ENCODE measurements around the gene MORN1. TPM values are rescaled to one million over a fixed set of nuclear protein-coding genes. Genes with fewer than 3 reads are reported as not detected.

Gene MORN1
- total and polyA plus RNA-seq, 4 donors = 5.2 to 23.9 (median 13.9) TPM

- no peak for DNase-seq
- WGBS, 2 donors = 70 to 78% methylated on average over 11 of the region's 11 CpGs
Observed at GRCh38 chr1:2360588-2361364, 30.6 kb downstream of the MORN1 start.

GRCh38 chr1:2358651-2359640 is 32.4 kb downstream of the MORN1 start:
- no peak overlapping the region for H3K27ac ChIP-seq (ENCODE audit: low read depth in 1 of 2, low read length in 1 of 2)
- ATAC-seq (ENCODE audit: insufficient read depth, low FRiP score) (no peak), DNase-seq (no peak)
- no peaks in the 10 kb centered on the region for H3K27me3 ChIP-seq (ENCODE audit: control insufficient read depth in 3 of 3, insufficient read depth in 3 of 3, low read length in 2 of 3)
- TF ChIP-seq, protein P1, sequence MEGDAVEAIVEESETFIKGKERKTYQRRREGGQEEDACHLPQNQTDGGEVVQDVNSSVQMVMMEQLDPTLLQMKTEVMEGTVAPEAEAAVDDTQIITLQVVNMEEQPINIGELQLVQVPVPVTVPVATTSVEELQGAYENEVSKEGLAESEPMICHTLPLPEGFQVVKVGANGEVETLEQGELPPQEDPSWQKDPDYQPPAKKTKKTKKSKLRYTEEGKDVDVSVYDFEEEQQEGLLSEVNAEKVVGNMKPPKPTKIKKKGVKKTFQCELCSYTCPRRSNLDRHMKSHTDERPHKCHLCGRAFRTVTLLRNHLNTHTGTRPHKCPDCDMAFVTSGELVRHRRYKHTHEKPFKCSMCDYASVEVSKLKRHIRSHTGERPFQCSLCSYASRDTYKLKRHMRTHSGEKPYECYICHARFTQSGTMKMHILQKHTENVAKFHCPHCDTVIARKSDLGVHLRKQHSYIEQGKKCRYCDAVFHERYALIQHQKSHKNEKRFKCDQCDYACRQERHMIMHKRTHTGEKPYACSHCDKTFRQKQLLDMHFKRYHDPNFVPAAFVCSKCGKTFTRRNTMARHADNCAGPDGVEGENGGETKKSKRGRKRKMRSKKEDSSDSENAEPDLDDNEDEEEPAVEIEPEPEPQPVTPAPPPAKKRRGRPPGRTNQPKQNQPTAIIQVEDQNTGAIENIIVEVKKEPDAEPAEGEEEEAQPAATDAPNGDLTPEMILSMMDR (IDR thresholded peaks at IDR 0.05; ENCODE audit: control extremely low read depth, extremely low read depth) = no peak
- H3K9ac ChIP-seq (ENCODE audit: insufficient read depth in 1 of 2, low read length in 2 of 2) = no peak overlapping the region
- H3K36me3 ChIP-seq (ENCODE audit: control insufficient read depth in 4 of 4, insufficient read depth in 4 of 4, low read length in 4 of 4) = peaks cover 0 to 2% (median 0%) of the 10 kb centered on the region in 4 donors
- H3K9me3 ChIP-seq (ENCODE audit: control insufficient read depth in 4 of 4, insufficient read depth in 3 of 4, low read length in 3 of 4) = no peaks in the 10 kb centered on the region
- 87% methylated on average over 23 to 24 of the region's 24 CpGs for WGBS, 2 donors
- no peak overlapping the region for H3K4me3 ChIP-seq
- peaks cover 0 to under 1% (median 0%) of the 10 kb centered on the region in 5 donors for H3K4me1 ChIP-seq (ENCODE audit: control insufficient read depth in 5 of 5, insufficient read depth in 5 of 5, low read length in 5 of 5)

More at GRCh38 chr1:2360588-2361364, 30.6 kb downstream of the MORN1 start:
- Histone ChIP-seq H3K4me3 (no peak overlapping the region), H3K27me3 (ENCODE audit: control insufficient read depth in 3 of 3, insufficient read depth in 3 of 3, low read length in 2 of 3) (no peaks in the 10 kb centered on the region), H3K36me3 (ENCODE audit: control insufficient read depth in 4 of 4, insufficient read depth in 4 of 4, low read length in 4 of 4) (peaks cover 0 to 2% (median 0%) of the 10 kb centered on the region in 4 donors), H3K9me3 (ENCODE audit: control insufficient read depth in 4 of 4, insufficient read depth in 3 of 4, low read length in 3 of 4) (no peaks in the 10 kb centered on the region), H3K4me1 (ENCODE audit: control insufficient read depth in 5 of 5, insufficient read depth in 5 of 5, low read length in 5 of 5) (no peaks in the 10 kb centered on the region), H3K27ac (ENCODE audit: low read depth in 1 of 2, low read length in 1 of 2) (no peak overlapping the region), H3K9ac (ENCODE audit: insufficient read depth in 1 of 2, low read length in 2 of 2) (no peak overlapping the region)
- TF ChIP-seq, protein P1 (IDR thresholded peaks at IDR 0.05; ENCODE audit: control extremely low read depth, extremely low read depth) = no peak
- no peak for ATAC-seq (ENCODE audit: insufficient read depth, low FRiP score)

DNA sequence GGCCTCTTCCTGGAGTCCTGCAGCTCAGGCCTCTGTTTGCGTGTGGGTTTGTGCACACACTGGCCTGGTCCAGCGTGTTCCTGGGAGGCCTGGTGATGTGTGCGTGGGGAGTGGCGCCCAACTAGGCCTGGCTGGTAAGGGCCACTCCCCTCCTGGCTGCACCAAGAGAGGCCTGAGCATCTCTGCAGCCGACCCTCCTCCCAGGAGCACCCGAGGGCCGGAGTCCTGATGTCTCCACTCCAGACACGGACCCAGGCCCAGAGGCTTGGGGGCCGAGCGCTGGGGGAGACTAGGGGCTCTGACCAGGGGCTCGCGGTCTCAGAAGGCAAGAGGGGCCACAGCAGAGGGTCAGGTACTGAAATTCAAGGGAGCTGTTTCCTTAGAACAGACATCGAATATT is 33.3 kb downstream of the MORN1 start:
- H3K4me3 ChIP-seq = no peak overlapping the region
- H3K4me1 ChIP-seq (ENCODE audit: control insufficient read depth in 5 of 5, insufficient read depth in 5 of 5, low read length in 5 of 5) = peaks cover 0 to 7% (median 0%) of the 10 kb centered on the region in 5 donors
- 91 to 92% methylated on average over 13 of the region's 13 CpGs for WGBS, 2 donors
- H3K27ac ChIP-seq (ENCODE audit: low read depth in 1 of 2, low read length in 1 of 2) = no peak overlapping the region
- ATAC-seq (ENCODE audit: insufficient read depth, low FRiP score) = no peak
- no peak overlapping the region for H3K9ac ChIP-seq (ENCODE audit: insufficient read depth in 1 of 2, low read length in 2 of 2)
- H3K9me3 ChIP-seq (ENCODE audit: control insufficient read depth in 4 of 4, insufficient read depth in 3 of 4, low read length in 3 of 4) = no peaks in the 10 kb centered on the region
- H3K36me3 ChIP-seq (ENCODE audit: control insufficient read depth in 4 of 4, insufficient read depth in 4 of 4, low read length in 4 of 4) = peaks cover 0 to 2% (median 0%) of the 10 kb centered on the region in 4 donors
- no peak for DNase-seq
- TF ChIP-seq, protein P1 (IDR thresholded peaks at IDR 0.05; ENCODE audit: control extremely low read depth, extremely low read depth) = no peak
- no peaks in the 10 kb centered on the region for H3K27me3 ChIP-seq (ENCODE audit: control insufficient read depth in 3 of 3, insufficient read depth in 3 of 3, low read length in 2 of 3)
